GM12878 (cell line): ENCODE data around the gene NEK5.

Experiments used
- ATF7 ChIP-seq: fragments of 450-650 bp; IDR thresholded peaks from 2 replicates; pipeline ENCODE4 v1.6.1; 2016; ENCODE audit warnings: low read depth, mild to moderate bottlenecking
- BRCA1 ChIP-seq: IDR thresholded peaks from 2 replicates; pipeline ENCODE4 v1.6.1; 2011; ENCODE audit warnings: low read depth, low read length, improper control_type of control experiment
- CEBPB ChIP-seq, 2 experiments: fragments of 150-350 bp in 1 of 2; IDR thresholded peaks; 2 replicates each; pipeline ENCODE4 v1.6.1; 2012 to 2014; ENCODE audit warnings: low read depth in 2 of 2, low read length in 2 of 2, borderline replicate concordance in 1 of 2, inconsistent platforms in 1 of 2
- CHD1 ChIP-seq: IDR thresholded peaks from 2 replicates; pipeline ENCODE4 v1.6.1; 2012; ENCODE audit warnings: low read depth, low read length, improper control_type of control experiment
- JUND ChIP-seq: IDR thresholded peaks from 2 replicates; pipeline ENCODE4 v1.6.1; 2012; ENCODE audit warnings: low read depth, mild to moderate bottlenecking, low read length, improper control_type of control experiment, moderate library complexity
- NFYA ChIP-seq: IDR thresholded peaks from 2 replicates; pipeline ENCODE4 v1.6.1; 2011; ENCODE audit warnings: low read depth, mild to moderate bottlenecking, low read length, improper control_type of control experiment, borderline replicate concordance
- NFYB ChIP-seq: IDR thresholded peaks from 2 replicates; pipeline ENCODE4 v1.6.1; 2011; ENCODE audit warnings: low read depth, mild to moderate bottlenecking, low read length, improper control_type of control experiment, moderate library complexity; ENCODE audit not compliant: insufficient read depth
- NRF1 ChIP-seq: conservative IDR thresholded peaks from 2 replicates; pipeline ENCODE4 v1.6.1; 2011; ENCODE audit warnings: mild to moderate bottlenecking, low read depth, low read length, improper control_type of control experiment
- POLR2A ChIP-seq: IDR thresholded peaks from 2 replicates; pipeline ENCODE4 v1.6.1; 2011; ENCODE audit warnings: low read depth, mild to moderate bottlenecking, low read length
- POLR2AphosphoS5 ChIP-seq: IDR thresholded peaks from 2 replicates; pipeline ENCODE4 v1.6.1; 2011; ENCODE audit warnings: mild to moderate bottlenecking, low read length, inconsistent platforms
- TCF3 ChIP-seq: IDR thresholded peaks from 2 replicates; pipeline ENCODE4 v1.6.1; 2012; ENCODE audit warnings: low read depth, mild to moderate bottlenecking, low read length, borderline replicate concordance; ENCODE audit not compliant: insufficient read depth
- TF ChIP-seq, protein P1 (sequence below), 3 experiments: IDR thresholded peaks in 2 of 3; conservative IDR thresholded peaks in 1 of 3; 2 replicates each; pipeline ENCODE4 v1.5.1; 2011; ENCODE audit warnings: low read depth in 3 of 3, low read length in 3 of 3, mild to moderate bottlenecking in 3 of 3, control low read depth in 2 of 3, moderate library complexity in 2 of 3, inconsistent platforms in 1 of 3, mixed read lengths in 1 of 3; ENCODE audit not compliant: control insufficient read depth in 2 of 3, insufficient read depth in 1 of 3; ENCODE audit errors: extremely low read depth in 1 of 3
- TF ChIP-seq, protein P2 (sequence below): fragments of 450-650 bp; formaldehyde crosslinking; IDR thresholded peaks from 2 replicates; pipeline ENCODE4 v1.5.0; 2022; ENCODE audit warnings: mild to moderate bottlenecking, missing genetic modification characterization

DNA sequence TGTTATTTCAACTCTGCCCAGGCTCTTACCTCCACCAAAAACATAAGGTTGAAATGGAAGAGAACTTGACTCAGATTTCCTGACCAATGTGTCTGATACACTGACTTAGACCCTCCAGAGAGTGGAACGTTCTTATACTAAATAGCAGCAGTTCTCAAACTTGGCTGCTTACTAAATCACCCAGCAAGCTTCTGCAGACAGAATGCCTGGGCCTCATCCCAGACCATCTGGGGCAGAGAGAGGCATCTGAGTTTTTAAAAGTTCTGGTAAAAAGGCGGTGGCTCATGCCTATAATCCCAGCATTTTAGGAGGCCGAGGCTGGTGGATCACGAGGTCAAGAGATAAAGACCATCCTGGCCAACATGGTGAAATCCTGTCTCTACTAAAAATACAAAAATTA is 46.3 kb downstream of the NEK5 start:
- no peak for TF ChIP-seq NRF1
- TF ChIP-seq ATF7: no peak
- TF ChIP-seq, protein P1, sequence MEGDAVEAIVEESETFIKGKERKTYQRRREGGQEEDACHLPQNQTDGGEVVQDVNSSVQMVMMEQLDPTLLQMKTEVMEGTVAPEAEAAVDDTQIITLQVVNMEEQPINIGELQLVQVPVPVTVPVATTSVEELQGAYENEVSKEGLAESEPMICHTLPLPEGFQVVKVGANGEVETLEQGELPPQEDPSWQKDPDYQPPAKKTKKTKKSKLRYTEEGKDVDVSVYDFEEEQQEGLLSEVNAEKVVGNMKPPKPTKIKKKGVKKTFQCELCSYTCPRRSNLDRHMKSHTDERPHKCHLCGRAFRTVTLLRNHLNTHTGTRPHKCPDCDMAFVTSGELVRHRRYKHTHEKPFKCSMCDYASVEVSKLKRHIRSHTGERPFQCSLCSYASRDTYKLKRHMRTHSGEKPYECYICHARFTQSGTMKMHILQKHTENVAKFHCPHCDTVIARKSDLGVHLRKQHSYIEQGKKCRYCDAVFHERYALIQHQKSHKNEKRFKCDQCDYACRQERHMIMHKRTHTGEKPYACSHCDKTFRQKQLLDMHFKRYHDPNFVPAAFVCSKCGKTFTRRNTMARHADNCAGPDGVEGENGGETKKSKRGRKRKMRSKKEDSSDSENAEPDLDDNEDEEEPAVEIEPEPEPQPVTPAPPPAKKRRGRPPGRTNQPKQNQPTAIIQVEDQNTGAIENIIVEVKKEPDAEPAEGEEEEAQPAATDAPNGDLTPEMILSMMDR (IDR thresholded peaks at IDR 0.05 in 2 of 3, conservative IDR thresholded peaks at IDR 0.05 in 1 of 3; ENCODE audit: control insufficient read depth in 2 of 3, extremely low read depth in 1 of 3, insufficient read depth in 1 of 3, low read depth in 3 of 3, low read length in 3 of 3): no peak
- no peak for TF ChIP-seq POLR2AphosphoS5
- TF ChIP-seq TCF3: no peak
- TF ChIP-seq, protein P2, sequence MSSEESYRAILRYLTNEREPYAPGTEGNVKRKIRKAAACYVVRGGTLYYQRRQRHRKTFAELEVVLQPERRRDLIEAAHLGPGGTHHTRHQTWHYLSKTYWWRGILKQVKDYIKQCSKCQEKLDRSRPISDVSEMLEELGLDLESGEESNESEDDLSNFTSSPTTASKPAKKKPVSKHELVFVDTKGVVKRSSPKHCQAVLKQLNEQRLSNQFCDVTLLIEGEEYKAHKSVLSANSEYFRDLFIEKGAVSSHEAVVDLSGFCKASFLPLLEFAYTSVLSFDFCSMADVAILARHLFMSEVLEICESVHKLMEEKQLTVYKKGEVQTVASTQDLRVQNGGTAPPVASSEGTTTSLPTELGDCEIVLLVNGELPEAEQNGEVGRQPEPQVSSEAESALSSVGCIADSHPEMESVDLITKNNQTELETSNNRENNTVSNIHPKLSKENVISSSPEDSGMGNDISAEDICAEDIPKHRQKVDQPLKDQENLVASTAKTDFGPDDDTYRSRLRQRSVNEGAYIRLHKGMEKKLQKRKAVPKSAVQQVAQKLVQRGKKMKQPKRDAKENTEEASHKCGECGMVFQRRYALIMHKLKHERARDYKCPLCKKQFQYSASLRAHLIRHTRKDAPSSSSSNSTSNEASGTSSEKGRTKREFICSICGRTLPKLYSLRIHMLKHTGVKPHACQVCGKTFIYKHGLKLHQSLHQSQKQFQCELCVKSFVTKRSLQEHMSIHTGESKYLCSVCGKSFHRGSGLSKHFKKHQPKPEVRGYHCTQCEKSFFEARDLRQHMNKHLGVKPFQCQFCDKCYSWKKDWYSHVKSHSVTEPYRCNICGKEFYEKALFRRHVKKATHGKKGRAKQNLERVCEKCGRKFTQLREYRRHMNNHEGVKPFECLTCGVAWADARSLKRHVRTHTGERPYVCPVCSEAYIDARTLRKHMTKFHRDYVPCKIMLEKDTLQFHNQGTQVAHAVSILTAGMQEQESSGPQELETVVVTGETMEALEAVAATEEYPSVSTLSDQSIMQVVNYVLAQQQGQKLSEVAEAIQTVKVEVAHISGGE (CRISPR knock-in tag): no peak
- no peak for TF ChIP-seq POLR2A
- no peak for TF ChIP-seq NFYB
- no peak for TF ChIP-seq JUND
- no peak for TF ChIP-seq CHD1
- no peak for TF ChIP-seq CEBPB (IDR thresholded peaks at IDR 0.05; ENCODE audit: borderline replicate concordance in 1 of 2, low read depth in 2 of 2, low read length in 2 of 2)
- TF ChIP-seq NFYA: no peak
- no peak for TF ChIP-seq BRCA1
